Gastroesophageal sphincter (tissue), 3 donors: ENCODE results near the gene TNFRSF14.

Source experiments
- POLR2A ChIP-seq, 2 donors: fragments of 450-650 bp; IDR thresholded peaks; one replicate each; pipeline ENCODE4 v1.6.1; 2017; ENCODE audit warnings: antibody characterized with exemption in 2 of 2, mild to moderate bottlenecking in 2 of 2, moderate library complexity in 1 of 2
- TF ChIP-seq, protein P1 (sequence below), 4 experiments: fragments of 200-600 bp in 2 of 4; fragments of 450-650 bp in 2 of 4; sonication (generic) in 1 of 4; IDR thresholded peaks; one replicate each; pipeline ENCODE4 v1.5.1; 2017 to 2019; ENCODE audit warnings: antibody characterized with exemption in 4 of 4, mild to moderate bottlenecking in 2 of 4, moderate library complexity in 2 of 4

DNA sequence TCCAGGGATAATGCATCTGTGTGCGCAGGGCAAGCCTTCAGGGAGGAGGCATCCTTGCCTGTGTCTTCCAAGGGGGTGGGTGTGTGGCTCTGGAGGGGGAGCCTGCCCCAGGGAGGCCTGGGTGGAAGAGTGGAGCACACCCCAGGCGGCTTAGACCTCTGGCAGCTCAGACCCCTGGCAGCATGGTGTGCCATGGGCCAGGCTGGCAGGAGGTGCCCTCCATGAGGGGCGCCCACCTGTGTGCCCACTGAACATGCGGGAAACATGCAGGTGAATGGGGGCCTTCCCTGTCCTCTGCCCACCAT is 28.7 kb upstream of the TNFRSF14 start:
- TF ChIP-seq, protein P1, sequence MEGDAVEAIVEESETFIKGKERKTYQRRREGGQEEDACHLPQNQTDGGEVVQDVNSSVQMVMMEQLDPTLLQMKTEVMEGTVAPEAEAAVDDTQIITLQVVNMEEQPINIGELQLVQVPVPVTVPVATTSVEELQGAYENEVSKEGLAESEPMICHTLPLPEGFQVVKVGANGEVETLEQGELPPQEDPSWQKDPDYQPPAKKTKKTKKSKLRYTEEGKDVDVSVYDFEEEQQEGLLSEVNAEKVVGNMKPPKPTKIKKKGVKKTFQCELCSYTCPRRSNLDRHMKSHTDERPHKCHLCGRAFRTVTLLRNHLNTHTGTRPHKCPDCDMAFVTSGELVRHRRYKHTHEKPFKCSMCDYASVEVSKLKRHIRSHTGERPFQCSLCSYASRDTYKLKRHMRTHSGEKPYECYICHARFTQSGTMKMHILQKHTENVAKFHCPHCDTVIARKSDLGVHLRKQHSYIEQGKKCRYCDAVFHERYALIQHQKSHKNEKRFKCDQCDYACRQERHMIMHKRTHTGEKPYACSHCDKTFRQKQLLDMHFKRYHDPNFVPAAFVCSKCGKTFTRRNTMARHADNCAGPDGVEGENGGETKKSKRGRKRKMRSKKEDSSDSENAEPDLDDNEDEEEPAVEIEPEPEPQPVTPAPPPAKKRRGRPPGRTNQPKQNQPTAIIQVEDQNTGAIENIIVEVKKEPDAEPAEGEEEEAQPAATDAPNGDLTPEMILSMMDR (IDR thresholded peaks at IDR 0.05): no peak
- no peak for TF ChIP-seq POLR2A (IDR thresholded peaks at IDR 0.05)
